ENCODE results near the gene SALL2. TPM values are rescaled to one million over a fixed set of nuclear protein-coding genes. Genes with fewer than 3 reads are reported as not detected.

Gene SALL2
- total RNA-seq, 2 donors from 2014 or later, result 4.9 to 11.3 TPM

- no peak for TF ChIP-seq CTCF (IDR thresholded peaks at IDR 0.05)
These were observed 4.6 kb downstream of the SALL2 start for GRCh38 chr14:21521501-21521900.

GRCh38 chr14:21520767-21521166 is 5.4 kb downstream of the SALL2 start:
- ATAC-seq (ENCODE audit: insufficient number of reproducible peaks, low FRiP score, low read depth), result no peak
- Histone ChIP-seq H3K27ac (no peak overlapping the region), H3K36me3 (peaks cover 4% of the 10 kb centered on the region), H3K27me3 (replicated peaks; ENCODE audit: insufficient read depth) (no peaks in the 10 kb centered on the region), H3K4me1 (ENCODE audit: control insufficient read depth in 1 of 2, low read depth in 2 of 2) (peaks cover 3 to 8% of the 10 kb centered on the region in 2 donors), H3K4me3 (no peak overlapping the region), H3K9me3 (no peaks in the 10 kb centered on the region)
- no peak for DNase-seq (ENCODE audit: low spot score)
- TF ChIP-seq CTCF (IDR thresholded peaks at IDR 0.05), result no peak

More at GRCh38 chr14:21521501-21521900, 4.6 kb downstream of the SALL2 start:
- DNase-seq (ENCODE audit: low spot score) (no peak), ATAC-seq (ENCODE audit: insufficient number of reproducible peaks, low FRiP score, low read depth) (no peak)
- Histone ChIP-seq H3K4me1 (ENCODE audit: control insufficient read depth in 1 of 2, low read depth in 2 of 2) (peaks cover 3 to 8% of the 10 kb centered on the region in 2 donors), H3K27ac (no peak overlapping the region), H3K36me3 (peaks cover 4% of the 10 kb centered on the region), H3K9me3 (no peaks in the 10 kb centered on the region), H3K27me3 (replicated peaks; ENCODE audit: insufficient read depth) (no peaks in the 10 kb centered on the region), H3K4me3 (no peak overlapping the region)

- Histone ChIP-seq H3K4me3 (no peak overlapping the region), H3K36me3 (peaks cover 4% of the 10 kb centered on the region), H3K27me3 (replicated peaks; ENCODE audit: insufficient read depth) (no peaks in the 10 kb centered on the region), H3K27ac (no peak overlapping the region), H3K4me1 (ENCODE audit: control insufficient read depth in 1 of 2, low read depth in 2 of 2) (no peaks in the 10 kb centered on the region), H3K9me3 (no peaks in the 10 kb centered on the region)
- DNase-seq (ENCODE audit: low spot score) (no peak), ATAC-seq (ENCODE audit: insufficient number of reproducible peaks, low FRiP score, low read depth) (no peak)
- TF ChIP-seq CTCF (IDR thresholded peaks at IDR 0.05), result no peak
These were observed 7.4 kb downstream of the SALL2 start for GRCh38 chr14:21518725-21519124.

- Histone ChIP-seq H3K4me1 (ENCODE audit: control insufficient read depth in 1 of 2, low read depth in 2 of 2) (peaks cover 13 to 19% of the 10 kb centered on the region in 2 donors), H3K9me3 (no peaks in the 10 kb centered on the region), H3K27me3 (replicated peaks; ENCODE audit: insufficient read depth) (no peaks in the 10 kb centered on the region), H3K36me3 (no peaks in the 10 kb centered on the region), H3K27ac (no peak overlapping the region), H3K4me3 (no peak overlapping the region)
- DNase-seq (ENCODE audit: low spot score), result no peak
- no peak for ATAC-seq (ENCODE audit: insufficient number of reproducible peaks, low FRiP score, low read depth)
- no peak for TF ChIP-seq CTCF (IDR thresholded peaks at IDR 0.05)
These were observed 11.8 kb downstream of the SALL2 start for GRCh38 chr14:21514341-21514740.

- Histone ChIP-seq H3K4me3 (peak within 1 kb of the TSS; percentile 91), H3K9me3 (no peaks in the 10 kb centered on the region), H3K36me3 (peaks cover 3% of the 10 kb centered on the region), H3K27ac (peak within 1 kb of the TSS; percentile 67 to 70), H3K27me3 (replicated peaks; ENCODE audit: insufficient read depth) (no peaks in the 10 kb centered on the region), H3K4me1 (ENCODE audit: control insufficient read depth in 1 of 2, low read depth in 2 of 2) (peaks cover 13 to 20% of the 10 kb centered on the region in 2 donors)
- no peak for TF ChIP-seq CTCF (IDR thresholded peaks at IDR 0.05)
- DNase-seq (ENCODE audit: low spot score) (peak; percentile 96), ATAC-seq (ENCODE audit: insufficient number of reproducible peaks, low FRiP score, low read depth) (peak; percentile 98)
These were observed 15.2 kb downstream of the SALL2 start, which contains the start of gene METTL3 for GRCh38 chr14:21510735-21511657. METTL3 (minus strand) TSS chr14:21511340; CDS start chr14:21511223, 117 bp downstream.
